ENCODE data around the gene SEC14L2. TPM values are rescaled to one million over a fixed set of nuclear protein-coding genes. Genes with fewer than 3 reads are reported as not detected.

The SEC14L2 gene
- total RNA-seq, 2 donors from 2014 or later = 2.0 to 10.3 TPM

DNA sequence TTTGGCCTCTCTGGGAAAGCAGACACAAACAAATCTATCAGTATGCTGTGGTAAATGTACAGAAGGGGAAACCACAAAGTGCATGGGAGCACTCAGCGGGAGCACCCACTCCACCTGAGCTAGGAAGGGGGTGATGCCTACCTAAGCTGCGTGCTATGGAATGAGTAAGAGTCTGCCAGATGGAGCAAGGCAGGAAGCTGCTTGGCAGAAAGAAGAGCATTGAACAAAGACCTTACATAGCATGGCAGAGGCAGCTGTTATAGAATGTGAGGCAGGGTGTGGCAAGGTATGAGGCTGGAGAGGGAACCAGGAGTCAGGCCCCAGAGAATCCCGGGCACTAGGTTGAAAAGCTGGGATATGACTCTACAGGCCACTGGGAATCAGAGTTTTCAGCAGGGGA, 15.0 kb downstream of the SEC14L2 start:
- H3K4me1 ChIP-seq = no peaks in the 10 kb centered on the region
- no peak overlapping the region for H3K4me3 ChIP-seq
- intact Hi-C loops (cut with DNase I) = no loop called here
- H3K9me3 ChIP-seq = no peaks in the 10 kb centered on the region
- no peak overlapping the region for H3K27ac ChIP-seq
- no peak for DNase-seq
- H3K36me3 ChIP-seq = no peaks in the 10 kb centered on the region
- no peaks in the 10 kb centered on the region for H3K27me3 ChIP-seq
- TF ChIP-seq CTCF (IDR thresholded peaks at IDR 0.05) = no peak
- H3K9ac ChIP-seq (ENCODE audit: low read depth in 2 of 2, low read length in 2 of 2) = no peak overlapping the region

- Histone ChIP-seq H3K4me3 (no peak overlapping the region), H3K27me3 (no peaks in the 10 kb centered on the region), H3K4me1 (no peaks in the 10 kb centered on the region), H3K9ac (ENCODE audit: low read depth in 2 of 2, low read length in 2 of 2) (no peak overlapping the region), H3K36me3 (no peaks in the 10 kb centered on the region), H3K27ac (no peak overlapping the region), H3K9me3 (no peaks in the 10 kb centered on the region)
- TF ChIP-seq CTCF (IDR thresholded peaks at IDR 0.05) = no peak
- DNase-seq = no peak
- intact Hi-C loops (cut with DNase I) = no loop called here
Observed at GRCh38 chr22:30413001-30413400, 16.2 kb downstream of the SEC14L2 start.

GRCh38 chr22:30413745-30414524, 17.1 kb downstream of the SEC14L2 start:
- no peak overlapping the region for H3K27ac ChIP-seq
- no peaks in the 10 kb centered on the region for H3K36me3 ChIP-seq
- no peak overlapping the region for H3K9ac ChIP-seq (ENCODE audit: low read depth in 2 of 2, low read length in 2 of 2)

GRCh38 chr22:30414525-30415047, 17.8 kb downstream of the SEC14L2 start:
- intact Hi-C loops (cut with DNase I) = no loop called here
- no peak overlapping the region for H3K4me3 ChIP-seq
- no peaks in the 10 kb centered on the region for H3K36me3 ChIP-seq
- no peak for TF ChIP-seq CTCF (IDR thresholded peaks at IDR 0.05)
- no peaks in the 10 kb centered on the region for H3K4me1 ChIP-seq
- no peaks in the 10 kb centered on the region for H3K9me3 ChIP-seq
- no peak for DNase-seq
- no peaks in the 10 kb centered on the region for H3K27me3 ChIP-seq
- no peak overlapping the region for H3K9ac ChIP-seq (ENCODE audit: low read depth in 2 of 2, low read length in 2 of 2)
- no peak overlapping the region for H3K27ac ChIP-seq

More at GRCh38 chr22:30413745-30414524, 17.1 kb downstream of the SEC14L2 start:
- TF ChIP-seq CTCF (IDR thresholded peaks at IDR 0.05) = no peak
- intact Hi-C loops (cut with DNase I) = no loop called here
- no peaks in the 10 kb centered on the region for H3K9me3 ChIP-seq
- H3K27me3 ChIP-seq = no peaks in the 10 kb centered on the region
- no peaks in the 10 kb centered on the region for H3K4me1 ChIP-seq
- no peak overlapping the region for H3K4me3 ChIP-seq
- DNase-seq = no peak

DNA sequence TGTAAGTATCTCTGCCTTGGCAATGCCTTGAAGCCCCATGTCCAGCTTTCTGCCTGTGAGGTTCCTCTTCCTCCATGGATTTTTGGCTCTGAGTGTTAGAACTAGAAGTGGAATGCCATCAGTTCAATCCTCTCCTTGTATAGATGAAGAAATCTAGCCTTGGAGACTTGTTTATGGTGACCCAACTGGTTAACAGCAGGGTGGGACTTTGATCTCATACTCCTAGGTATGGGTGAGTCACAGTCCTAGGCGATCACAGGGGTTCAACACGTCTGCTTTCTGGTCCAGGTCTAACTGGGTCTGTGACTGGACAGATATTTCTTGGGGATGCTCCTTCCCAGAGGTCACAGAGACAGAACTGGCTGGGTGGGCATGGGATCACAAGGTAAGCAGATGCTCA, 19.6 kb downstream of the SEC14L2 start:
- Histone ChIP-seq H3K9me3 (no peaks in the 10 kb centered on the region), H3K27ac (peak overlapping the region; percentile 42), H3K4me1 (peaks cover under 1% of the 10 kb centered on the region), H3K36me3 (no peaks in the 10 kb centered on the region), H3K9ac (ENCODE audit: low read depth in 2 of 2, low read length in 2 of 2) (no peak overlapping the region), H3K4me3 (no peak overlapping the region), H3K27me3 (no peaks in the 10 kb centered on the region)
- TF ChIP-seq CTCF (IDR thresholded peaks at IDR 0.05) = no peak
- intact Hi-C loops (cut with DNase I) = no loop called here
- peak; percentile 48 for DNase-seq
